Lower lobe of right lung (tissue), 1 donor: Measurements from ENCODE around the gene ARHGEF28. TPM values are rescaled to one million over a fixed set of nuclear protein-coding genes. Genes with fewer than 3 reads are reported as not detected.

ENCODE experiments used
- total RNA-seq: library from RNA; stranded (reverse); fragmentation: NEBNext Ultra II Directional; extraction: Animal tissue kit (Norgen Biotek cat#: 25700); gene quantifications from one replicate; pipeline ENCODE4 v1.2.1, GENCODE V29; 2021
- donor health status: DM: no; HTN: yes; CAD: no; lungs with severe emphysema.

ARHGEF28 gene
- total RNA-seq, 1 donor from 2014 or later, result 30.4 TPM

Other genes starting within 250 kb of the ARHGEF28 start
- gene FOXD1, start 177.4 kb upstream of the ARHGEF28 start, total RNA-seq, result 0.74 TPM
- gene BTF3, start 127.8 kb upstream of the ARHGEF28 start, total RNA-seq, result 388 TPM
- 26.7 TPM for gene ANKRA2, start 60.6 kb upstream of the ARHGEF28 start, total RNA-seq
- gene UTP15, start 60.5 kb upstream of the ARHGEF28 start, total RNA-seq, result 12.8 TPM